C4-2B (cell line): ENCODE measurements around the gene MED12L.

Experiments
- CTCF ChIP-seq: fragments of 450-650 bp; conservative IDR thresholded peaks from 2 replicates; pipeline ENCODE4 v1.5.1; 2017; ENCODE audit warnings: mild to moderate bottlenecking
- ZFX ChIP-seq: fragments of 450-650 bp; IDR thresholded peaks from 2 replicates; pipeline ENCODE4 v1.6.1; 2017

- no peak for TF ChIP-seq CTCF
- no peak for TF ChIP-seq ZFX
Observed at GRCh38 chr3:151300539-151300938, 215.1 kb downstream of the MED12L start.
